H1 (cell line): Measurements from ENCODE around the gene PIF1. TPM values are rescaled to one million over a fixed set of nuclear protein-coding genes. Genes with fewer than 3 reads are reported as not detected.

Experiments used
- CTCF ChIA-PET: fragments of 300-600 bp; sonication (Branson Sonifier 250); formaldehyde crosslinking; loops from one replicate; lab custom pipeline; 2021; ENCODE audit not compliant: partially characterized antibody; lab: Charles Lee
- POLR2A ChIA-PET: fragments of 300-600 bp; sonication (Branson Sonifier 250); formaldehyde crosslinking; loops from one replicate; lab custom pipeline; 2021; ENCODE audit warnings: inconsistent platforms; ENCODE audit not compliant: partially characterized antibody; lab: Charles Lee
- DNase-seq, 2 experiments: peaks; one replicate each; pipeline versions ENCODE4 v3.0.0 to v3.0.0-alpha.2; 2010 to 2022; ENCODE audit warnings: low spot score in 2 of 2, low read depth in 1 of 2, mixed read lengths in 1 of 2
- FAIRE-seq: peaks from 2 replicates; lab custom pipeline; 2011; peaks lifted over from hg19 to GRCh38; lab: Jason Lieb, UNC
- H2AFZ ChIP-seq: 2 replicates; pipeline ENCODE4 v1.8.1; 2012; ENCODE audit warnings: low read length, inconsistent platforms
- H2AK5ac ChIP-seq: 2 replicates; pipeline ENCODE4 v1.6.1; 2013; ENCODE audit warnings: low read depth, low read length
- H2BK120ac ChIP-seq: replicated peaks from 2 replicates; pipeline ENCODE3; 2013; ENCODE audit warnings: low read depth, low read length, inconsistent platforms
- H2BK12ac ChIP-seq: 2 replicates; pipeline ENCODE4 v1.6.1; 2013; ENCODE audit warnings: low read depth, low read length
- H2BK15ac ChIP-seq: 2 replicates; pipeline ENCODE4 v1.6.1; 2013; ENCODE audit warnings: low read length
- H2BK20ac ChIP-seq: 2 replicates; pipeline ENCODE4 v1.6.1; 2013; ENCODE audit warnings: low read length
- H2BK5ac ChIP-seq: 2 replicates; pipeline ENCODE4 v1.6.1; 2013; ENCODE audit warnings: low read depth, low read length
- H3K14ac ChIP-seq: 2 replicates; pipeline ENCODE4 v1.6.1; 2013; ENCODE audit warnings: inconsistent platforms; ENCODE audit not compliant: insufficient read length
- H3K18ac ChIP-seq: 2 replicates; pipeline ENCODE4 v1.6.1; 2013; ENCODE audit warnings: low read length; ENCODE audit errors: extremely low read depth
- H3K23ac ChIP-seq: 2 replicates; pipeline ENCODE4 v1.6.1; 2013; ENCODE audit warnings: inconsistent platforms; ENCODE audit not compliant: insufficient read length
- H3K23me2 ChIP-seq: 2 replicates; pipeline ENCODE4 v1.6.1; 2013; ENCODE audit warnings: low read depth, low read length
- H3K27ac ChIP-seq: 2 replicates; pipeline ENCODE4 v1.6.1; 2011; ENCODE audit warnings: low read depth, low read length, inconsistent platforms
- H3K27me3 ChIP-seq, 4 experiments: replicated peaks in 1 of 4; 1 replicate in 1 of 4; 2 replicates in 3 of 4; pipeline versions ENCODE4 v1.6.1 to v1.8.1; 2011 to 2013; ENCODE audit warnings: low read length in 3 of 4, mild to moderate bottlenecking in 3 of 4, inconsistent platforms in 2 of 4, mixed read lengths in 2 of 4, moderate library complexity in 1 of 4; ENCODE audit not compliant: control insufficient read depth in 3 of 4, insufficient read depth in 3 of 4; ENCODE audit errors: extremely low read depth in 1 of 4
- H3K36me3 ChIP-seq, 4 experiments: 2 replicates each; pipeline versions ENCODE4 v1.6.1 to v1.8.1; 2011 to 2013; ENCODE audit warnings: mild to moderate bottlenecking in 4 of 4, low read length in 3 of 4, moderate library complexity in 2 of 4, control low read depth in 1 of 4, inconsistent platforms in 1 of 4; ENCODE audit not compliant: insufficient read depth in 4 of 4, control insufficient read depth in 2 of 4
- H3K4ac ChIP-seq: replicated peaks from 2 replicates; pipeline ENCODE3; 2013; ENCODE audit warnings: low read length, low read depth, mixed read lengths, inconsistent platforms; ENCODE audit not compliant: insufficient read length
- H3K4me1 ChIP-seq, 4 experiments: replicated peaks in 1 of 4; 1 replicate in 1 of 4; 2 replicates in 3 of 4; pipeline versions ENCODE4 v1.6.1 to v1.8.1; 2011 to 2013; ENCODE audit warnings: low read length in 3 of 4, inconsistent platforms in 2 of 4, mixed read lengths in 1 of 4; ENCODE audit not compliant: insufficient read depth in 4 of 4, control insufficient read depth in 3 of 4
- H3K4me2 ChIP-seq, 2 experiments: 2 replicates each; pipeline versions ENCODE4 v1.6.1 to v1.8.1; 2011 to 2013; ENCODE audit warnings: low read depth in 2 of 2, low read length in 2 of 2, control low read depth in 1 of 2, inconsistent platforms in 1 of 2, mild to moderate bottlenecking in 1 of 2; ENCODE audit not compliant: insufficient read depth in 1 of 2
- H3K4me3 ChIP-seq, 4 experiments: fragments of 200-600, 300-600 bp in 1 of 4; sonication (generic), shearing (Covaris generic), sonication (Bioruptor Twin) in 1 of 4; 2 replicates each; pipeline versions ENCODE4 v1.5.1 to v1.8.1; 2011 to 2016; ENCODE audit warnings: low read length in 4 of 4, low read depth in 3 of 4, control low read depth in 2 of 4, inconsistent platforms in 2 of 4, mild to moderate bottlenecking in 2 of 4, mixed read lengths in 1 of 4, moderate library complexity in 1 of 4; ENCODE audit not compliant: insufficient read depth in 2 of 4; ENCODE audit errors: extremely low read depth in 1 of 4
- H3K56ac ChIP-seq: replicated peaks from 2 replicates; pipeline ENCODE3; 2013; ENCODE audit warnings: low read depth, mild to moderate bottlenecking, mixed read lengths, low read length, inconsistent platforms; ENCODE audit not compliant: insufficient read length
- H3K79me1 ChIP-seq: 2 replicates; pipeline ENCODE4 v1.6.1; 2013; ENCODE audit warnings: low read depth, low read length, control low read depth
- H3K79me2 ChIP-seq, 2 experiments: 2 replicates each; pipeline versions ENCODE4 v1.6.1 to v1.8.1; 2012 to 2013; ENCODE audit warnings: low read length in 2 of 2, mild to moderate bottlenecking in 2 of 2, inconsistent platforms in 1 of 2; ENCODE audit not compliant: insufficient read depth in 2 of 2, control insufficient read depth in 1 of 2
- H3K9ac ChIP-seq, 4 experiments: replicated peaks in 1 of 4; 1 replicate in 1 of 4; 2 replicates in 3 of 4; pipeline versions ENCODE4 v1.6.1 to v1.8.1; 2011 to 2013; ENCODE audit warnings: low read depth in 3 of 4, low read length in 3 of 4, control low read depth in 2 of 4, mild to moderate bottlenecking in 2 of 4, moderate library complexity in 2 of 4, inconsistent platforms in 1 of 4; ENCODE audit errors: extremely low read depth in 1 of 4
- H3K9me3 ChIP-seq, 2 experiments: 2 replicates each; pipeline versions ENCODE4 v1.6.1 to v1.8.1; 2012 to 2013; ENCODE audit warnings: mild to moderate bottlenecking in 2 of 2, moderate library complexity in 2 of 2, control low read depth in 1 of 2, inconsistent platforms in 1 of 2, low read depth in 1 of 2, low read length in 1 of 2, mixed read lengths in 1 of 2; ENCODE audit not compliant: insufficient read depth in 2 of 2
- H4K20me1 ChIP-seq, 2 experiments: replicated peaks in 1 of 2; 2 replicates each; pipeline versions ENCODE3 to v1.8.1; 2011 to 2013; ENCODE audit warnings: inconsistent platforms in 2 of 2, low read length in 2 of 2, mild to moderate bottlenecking in 1 of 2; ENCODE audit not compliant: insufficient read depth in 2 of 2, control insufficient read depth in 1 of 2
- H4K5ac ChIP-seq: 2 replicates; pipeline ENCODE4 v1.6.1; 2013; ENCODE audit warnings: low read length, low read depth, mixed read lengths, inconsistent platforms; ENCODE audit not compliant: insufficient read length
- H4K8ac ChIP-seq: 2 replicates; pipeline ENCODE4 v1.8.0; 2013; ENCODE audit warnings: mild to moderate bottlenecking, moderate library complexity, low read length, inconsistent platforms; ENCODE audit not compliant: insufficient read depth; ENCODE audit errors: extremely low read depth
- H4K91ac ChIP-seq: replicated peaks from 2 replicates; pipeline ENCODE3; 2013; ENCODE audit warnings: low read length, mixed read lengths, inconsistent platforms; ENCODE audit not compliant: insufficient read length
- CBX5 ChIP-seq: fragments of 300-800, 300-1000 bp; sonication (generic); IDR thresholded peaks from 2 replicates; pipeline ENCODE4 v1.7.1; 2016; ENCODE audit warnings: antibody characterized with exemption, low read length, low read depth
- CREB1 ChIP-seq: IDR thresholded peaks from 2 replicates; pipeline ENCODE4 v1.6.1; 2012; ENCODE audit warnings: inconsistent platforms
- EP300 ChIP-seq, 2 experiments: IDR thresholded peaks; 1 replicate in 1 of 2; 2 replicates in 1 of 2; pipeline ENCODE4 v1.6.1; 2011 to 2012; ENCODE audit warnings: low read depth in 2 of 2, low read length in 2 of 2, mild to moderate bottlenecking in 2 of 2, borderline replicate concordance in 1 of 2, inconsistent platforms in 1 of 2, moderate library complexity in 1 of 2
- GTF2F1 ChIP-seq: IDR thresholded peaks from 2 replicates; pipeline ENCODE4 v1.6.1; 2012; ENCODE audit warnings: low read depth, low read length, improper control_type of control experiment, borderline replicate concordance
- KDM1A ChIP-seq: fragments of 200-600, 300-600 bp; sonication (generic); IDR thresholded peaks from 2 replicates; pipeline ENCODE4 v1.7.1; 2016; ENCODE audit warnings: mild to moderate bottlenecking, low read length, borderline replicate concordance
- MAFK ChIP-seq: IDR thresholded peaks from 2 replicates; pipeline ENCODE4 v1.6.1; 2012; ENCODE audit warnings: low read depth, mild to moderate bottlenecking, improper control_type of control experiment, low read length
- POU5F1 ChIP-seq: IDR thresholded peaks from 2 replicates; pipeline ENCODE4 v1.6.1; 2011; ENCODE audit warnings: low read depth, mild to moderate bottlenecking, low read length, moderate library complexity
- SAP30 ChIP-seq: fragments of 300-600 bp; sonication (generic); IDR thresholded peaks from 2 replicates; pipeline ENCODE4 v1.7.1; 2012; ENCODE audit warnings: low read length, moderate library complexity, mild to moderate bottlenecking, inconsistent platforms; ENCODE audit not compliant: insufficient read depth, insufficient replicate concordance
- SIX5 ChIP-seq: IDR thresholded peaks from 2 replicates; pipeline ENCODE4 v1.6.1; 2011; ENCODE audit warnings: mild to moderate bottlenecking, low read depth, low read length
- SP2 ChIP-seq: IDR thresholded peaks from 2 replicates; pipeline ENCODE4 v1.6.1; 2012; ENCODE audit warnings: mild to moderate bottlenecking, low read length, inconsistent platforms
- WGBS, 2 experiments: shearing (Covaris generic) in 1 of 2; methylation state at CpG; one replicate each; pipeline versions ENCODE4 v1.1.6 to v1.1.7; 2013 to 2015; ENCODE audit warnings: low lambda C conversion rate in 2 of 2, mixed read lengths in 2 of 2, inconsistent platforms in 1 of 2, low coverage in 1 of 2, missing lambda C conversion rate in 1 of 2; ENCODE audit not compliant: insufficient replicate concordance in 2 of 2, insufficient coverage in 1 of 2, insufficient read length in 1 of 2; ENCODE audit errors: extremely low coverage in 1 of 2, missing lambda C conversion rate in 1 of 2; 5-methylcytosine and 5-hydroxymethylcytosine counted together
- polyA plus RNA-seq, 7 experiments: library from polyadenylated mRNA; depleted of rRNA in 3 of 7; stranded (reverse) in 5 of 7; unstranded in 2 of 7; fragments of >200 nt in 5 of 7; fragments of 200-250 nt in 2 of 7; gene quantifications; 1 replicate in 5 of 7; 2 replicates in 1 of 7; 4 replicates in 1 of 7; pipeline versions ENCODE4 v1.2.1 to v1.2.3, GENCODE V29; 2011 to 2013; ENCODE audit warnings: missing spikeins in 2 of 7, mixed read lengths in 2 of 7
- total RNA-seq: library from RNA; stranded (reverse); fragmentation: NEBNext Ultra II Directional; extraction: Animal tissue kit (Norgen Biotek cat#: 25700); gene quantifications from 2 replicates; pipeline ENCODE4 v1.2.1, GENCODE V29; 2021
- TF ChIP-seq, protein P1 (sequence below): IDR thresholded peaks from 2 replicates; pipeline ENCODE4 v1.6.1; 2012; ENCODE audit warnings: inconsistent platforms
- TF ChIP-seq, protein P2 (sequence below): IDR thresholded peaks from 2 replicates; pipeline ENCODE4 v1.6.1; 2011; ENCODE audit warnings: low read length, improper control_type of control experiment

The PIF1 gene
- total and polyA plus RNA-seq, 2 of the 8 experiments (the other 6 are each of a cell fraction or from before 2014, with no cell fraction given) = 73.3 to 138 TPM

DNA sequence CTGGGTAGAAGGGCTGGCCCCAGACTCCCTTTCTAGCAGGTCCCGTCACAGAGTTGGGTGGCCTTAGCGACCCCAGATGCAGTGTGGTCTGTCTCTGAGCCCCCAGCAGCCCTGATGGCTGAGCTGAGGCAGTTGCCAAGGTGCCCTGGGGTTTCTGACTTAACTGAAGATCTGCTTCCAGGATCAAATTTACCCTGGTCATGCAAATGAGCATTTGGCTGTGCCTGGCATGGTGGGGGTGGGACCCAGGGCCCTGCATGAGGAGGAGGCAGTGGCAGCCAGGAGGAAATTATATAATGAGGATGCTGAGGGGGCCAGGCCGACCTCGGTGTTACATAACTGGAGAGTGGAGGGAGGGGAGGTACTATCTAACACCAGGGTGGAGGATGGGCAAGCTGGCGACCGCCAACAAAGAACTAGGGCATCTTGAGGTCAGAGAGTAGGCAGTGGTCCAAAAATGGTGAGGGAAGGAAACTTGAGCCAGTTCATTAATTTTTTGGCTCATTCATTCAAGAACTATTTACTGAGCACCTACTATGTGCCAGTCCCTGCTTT lies 32.7 kb upstream of the PIF1 start:
- no peak overlapping the region for H3K14ac ChIP-seq
- no peak overlapping the region for H3K27ac ChIP-seq
- peaks cover 0 to 25% (median 16%) of the 10 kb centered on the region in 4 experiments; a peak in 6 of 7 replicates for H3K4me1 ChIP-seq
- H3K36me3 ChIP-seq = peaks cover 6 to 32% (median 14%) of the 10 kb centered on the region in 4 experiments; a peak in 6 of 8 replicates
- H3K4me2 ChIP-seq = no peak overlapping the region
- H3K9me3 ChIP-seq = no peaks in the 10 kb centered on the region
- H3K18ac ChIP-seq = no peak overlapping the region
- peak overlapping the region; percentile 47 for H2BK5ac ChIP-seq
- CTCF ChIA-PET = interaction anchor here (0.9 to 2.2 kb wide), 8 partner anchors 10 to 108 kb away, joined by 3 to 6 read pairs (median 4); no protein-coding TSS in a partner anchor
- H3K9ac ChIP-seq = no peak overlapping the region
- no peak overlapping the region for H3K23ac ChIP-seq
- peak overlapping the region; percentile 15; the same call in 1 of the 2 replicates for H4K8ac ChIP-seq
- H3K79me2 ChIP-seq = peaks cover 0 to 40% of the 10 kb centered on the region in 2 experiments; a peak in 2 of 4 replicates
- H2BK120ac ChIP-seq = no peak overlapping the region
- no peak overlapping the region for H2AFZ ChIP-seq
- peaks cover 2 to 23% of the 10 kb centered on the region in 2 experiments for H4K20me1 ChIP-seq
- no peak overlapping the region for H2BK15ac ChIP-seq
- H4K5ac ChIP-seq = no peak overlapping the region
- H3K4me3 ChIP-seq = no peak overlapping the region
- H3K23me2 ChIP-seq = no peaks in the 10 kb centered on the region
- WGBS, 2 experiments = 90% methylated on average over 6 of the region's 6 CpGs; no CpG with 5 or more reads in 1 of the 2 experiments
- FAIRE-seq (no peak), DNase-seq (no peak)
- H4K91ac ChIP-seq = no peak overlapping the region
- no peak overlapping the region for H3K56ac ChIP-seq
- POLR2A ChIA-PET = interaction anchor here (1.0 to 1.9 kb wide), 5 partner anchors 10 to 25 kb away, joined by 3 to 6 read pairs (median 5); no protein-coding TSS in a partner anchor
- no peak overlapping the region for H2BK12ac ChIP-seq
- no peak overlapping the region for H3K4ac ChIP-seq
- H2AK5ac ChIP-seq = 0 out of 2 replicates have a peak overlapping the region, but pooled peaks have one; percentile 9
- no peaks in the 10 kb centered on the region for H3K27me3 ChIP-seq
- H3K79me1 ChIP-seq = peaks cover 25% of the 10 kb centered on the region
- no peak overlapping the region for H2BK20ac ChIP-seq
- TF ChIP-seq MAFK (no peak), SAP30 (no peak), EP300 (IDR thresholded peaks at IDR 0.05; ENCODE audit: borderline replicate concordance in 1 of 2, low read depth in 2 of 2, low read length in 2 of 2) (no peak), KDM1A (no peak), CREB1 (no peak), GTF2F1 (no peak), POU5F1 (no peak), SIX5 (no peak), CBX5 (no peak), SP2 (no peak)
- TF ChIP-seq, protein P1, sequence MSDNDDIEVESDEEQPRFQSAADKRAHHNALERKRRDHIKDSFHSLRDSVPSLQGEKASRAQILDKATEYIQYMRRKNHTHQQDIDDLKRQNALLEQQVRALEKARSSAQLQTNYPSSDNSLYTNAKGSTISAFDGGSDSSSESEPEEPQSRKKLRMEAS = no peak
- TF ChIP-seq, protein P2, sequence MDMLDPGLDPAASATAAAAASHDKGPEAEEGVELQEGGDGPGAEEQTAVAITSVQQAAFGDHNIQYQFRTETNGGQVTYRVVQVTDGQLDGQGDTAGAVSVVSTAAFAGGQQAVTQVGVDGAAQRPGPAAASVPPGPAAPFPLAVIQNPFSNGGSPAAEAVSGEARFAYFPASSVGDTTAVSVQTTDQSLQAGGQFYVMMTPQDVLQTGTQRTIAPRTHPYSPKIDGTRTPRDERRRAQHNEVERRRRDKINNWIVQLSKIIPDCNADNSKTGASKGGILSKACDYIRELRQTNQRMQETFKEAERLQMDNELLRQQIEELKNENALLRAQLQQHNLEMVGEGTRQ = no peak
